B cell (primary cell): ENCODE results near the gene PACSIN1. TPM values are rescaled to one million over a fixed set of nuclear protein-coding genes. Genes with fewer than 3 reads are reported as not detected.

ENCODE experiments used
- ATAC-seq: fragments of 200-7000 bp; cut with Tn5 transposase; one replicate; pipeline ENCODE4 v1.10.0; 2021; ENCODE audit warnings: low read depth, mild to moderate bottlenecking, moderate number of reproducible peaks, moderate library complexity
- CTCF ChIA-PET: fragments of 350-600 bp; sonication (Branson Sonifier 250); formaldehyde crosslinking; loops from one replicate; lab custom pipeline; 2021; ENCODE audit warnings: antibody characterized with exemption, inconsistent platforms; lab: Charles Lee
- POLR2A ChIA-PET: fragments of 350-600 bp; sonication (Branson Sonifier 250); formaldehyde crosslinking; loops from one replicate; lab custom pipeline; 2021; ENCODE audit warnings: antibody characterized with exemption; lab: Charles Lee
- DNase-seq: peaks from one replicate; pipeline ENCODE4 v3.0.0; 2013
- H2AFZ ChIP-seq: 2 replicates; pipeline ENCODE4 v1.6.1; 2012; ENCODE audit warnings: mild to moderate bottlenecking, low read depth, low read length; ENCODE audit not compliant: insufficient read depth, poor library complexity, severe bottlenecking
- H3K27ac ChIP-seq, 2 donors: 1 replicate in 1 of 2; 2 replicates in 1 of 2; pipeline ENCODE4 v1.5.1; 2012 to 2013; ENCODE audit warnings: low read length in 2 of 2, mild to moderate bottlenecking in 2 of 2, moderate library complexity in 1 of 2
- H3K27me3 ChIP-seq, 4 experiments: fragments of 200-600 bp in 1 of 4; sonication (generic) in 1 of 4; replicated peaks in 1 of 4; 1 replicate in 2 of 4; 2 replicates in 2 of 4; pipeline versions ENCODE4 v1.6.1 to v1.7.0; 2013 to 2016; ENCODE audit warnings: low read length in 3 of 4, mild to moderate bottlenecking in 2 of 4, mixed read lengths in 1 of 4, moderate library complexity in 1 of 4; ENCODE audit not compliant: insufficient read depth in 4 of 4, control insufficient read depth in 3 of 4; ENCODE audit errors: control extremely low read depth in 1 of 4
- H3K36me3 ChIP-seq, 2 experiments: replicated peaks in 1 of 2; 1 replicate in 1 of 2; 2 replicates in 1 of 2; pipeline versions ENCODE4 v1.6.1 to v1.7.1; 2013; ENCODE audit warnings: low read length in 1 of 2; ENCODE audit not compliant: insufficient read depth in 2 of 2, control insufficient read depth in 1 of 2; ENCODE audit errors: control extremely low read depth in 1 of 2, extremely low read depth in 1 of 2
- H3K4me1 ChIP-seq, 2 donors: fragments of 200-600 bp in 1 of 2; sonication (generic) in 1 of 2; 1 replicate in 1 of 2; 2 replicates in 1 of 2; pipeline versions ENCODE4 v1.5.1 to v1.6.1; 2013 to 2017; ENCODE audit warnings: low read length in 2 of 2; ENCODE audit not compliant: control insufficient read depth in 2 of 2, insufficient read depth in 2 of 2
- H3K4me2 ChIP-seq: replicated peaks from 2 replicates; pipeline ENCODE3; 2012; ENCODE audit warnings: mild to moderate bottlenecking, low read depth, low read length; ENCODE audit not compliant: poor library complexity, severe bottlenecking
- H3K4me3 ChIP-seq, 5 experiments: fragments of 200-600 bp in 1 of 5; sonication (generic) in 1 of 5; 1 replicate in 3 of 5; 2 replicates in 2 of 5; pipeline versions ENCODE4 v1.5.1 to v1.7.0; 2011 to 2016; ENCODE audit warnings: low read length in 4 of 5, mild to moderate bottlenecking in 4 of 5, low read depth in 2 of 5, control low read depth in 1 of 5, moderate library complexity in 1 of 5; ENCODE audit not compliant: insufficient read depth in 1 of 5; ENCODE audit errors: control extremely low read depth in 1 of 5, extremely low read depth in 1 of 5
- H3K79me2 ChIP-seq: fragments of 200-600 bp; sonication (generic); one replicate; pipeline ENCODE4 v1.6.0; 2016; ENCODE audit warnings: low read length; ENCODE audit not compliant: control insufficient read depth, insufficient read depth
- H3K9ac ChIP-seq: fragments of 200-600 bp; sonication (generic); 2 replicates; pipeline ENCODE4 v1.6.1; 2017; ENCODE audit warnings: mild to moderate bottlenecking, low read length, moderate library complexity
- H3K9me3 ChIP-seq, 3 donors: one replicate each; pipeline versions ENCODE4 v1.6.1 to v1.7.1; 2013; ENCODE audit warnings: low read length in 2 of 3; ENCODE audit not compliant: control insufficient read depth in 2 of 3, insufficient read depth in 1 of 3; ENCODE audit errors: control extremely low read depth in 1 of 3
- H4K20me1 ChIP-seq: 2 replicates; pipeline ENCODE4 v1.6.0; 2012; ENCODE audit warnings: mild to moderate bottlenecking, low read length; ENCODE audit not compliant: insufficient read depth, control insufficient read depth, poor library complexity, severe bottlenecking
- H3K27ac Mint-ChIP-seq: one replicate; pipeline ENCODE4 v1.8.0; 2021; ENCODE audit warnings: mixed read lengths
- H3K27me3 Mint-ChIP-seq: one replicate; pipeline ENCODE4 v1.8.0; 2021; ENCODE audit warnings: mixed read lengths
- H3K4me1 Mint-ChIP-seq: one replicate; pipeline ENCODE4 v1.8.0; 2021; ENCODE audit warnings: mixed read lengths
- H3K4me3 Mint-ChIP-seq: one replicate; pipeline ENCODE4 v1.8.0; 2021; ENCODE audit warnings: mixed read lengths
- H3K9me3 Mint-ChIP-seq: one replicate; pipeline ENCODE4 v1.8.0; 2022; ENCODE audit warnings: mixed read lengths; ENCODE audit not compliant: insufficient read depth
- EZH2 ChIP-seq: IDR thresholded peaks from 2 replicates; pipeline ENCODE4 v1.6.1; 2012; ENCODE audit warnings: borderline replicate concordance, low read depth, mild to moderate bottlenecking, moderate library complexity, low read length; ENCODE audit not compliant: insufficient read depth, poor library complexity, severe bottlenecking
- WGBS: methylation state at CpG from one replicate; pipeline ENCODE4 v1.1.5; 2013; ENCODE audit warnings: missing lambda C conversion rate; ENCODE audit not compliant: insufficient coverage; 5-methylcytosine and 5-hydroxymethylcytosine counted together
- intact Hi-C: fragments of 100-400 bp; cut with micrococcal nuclease; formaldehyde crosslinking; loops from one replicate; pipeline ENCODE4 v1.10.0; 2022
- polyA plus RNA-seq: library from polyadenylated mRNA; depleted of rRNA; stranded (reverse); fragments of >200 nt; gene quantifications from 2 replicates; pipeline ENCODE4 v1.2.3, GENCODE V29; 2012
- total RNA-seq, 2 donors: library from RNA; stranded (reverse); fragments of 120-200 nt in 1 of 2; gene quantifications; 1 replicate in 1 of 2; 2 replicates in 1 of 2; pipeline versions ENCODE4 v1.2.3 to v1.2.4, GENCODE V29; 2013 to 2022
- TF ChIP-seq, protein P1 (sequence below): fragments of 200-600 bp; IDR thresholded peaks from one replicate; pipeline ENCODE4 v1.8.0; 2022; ENCODE audit warnings: antibody characterized with exemption, mild to moderate bottlenecking

PACSIN1 gene
- total and polyA plus RNA-seq, 2 donors (not counting 1 experiment from before 2014, with no cell fraction given) = 0.18 to 0.20 TPM

DNA sequence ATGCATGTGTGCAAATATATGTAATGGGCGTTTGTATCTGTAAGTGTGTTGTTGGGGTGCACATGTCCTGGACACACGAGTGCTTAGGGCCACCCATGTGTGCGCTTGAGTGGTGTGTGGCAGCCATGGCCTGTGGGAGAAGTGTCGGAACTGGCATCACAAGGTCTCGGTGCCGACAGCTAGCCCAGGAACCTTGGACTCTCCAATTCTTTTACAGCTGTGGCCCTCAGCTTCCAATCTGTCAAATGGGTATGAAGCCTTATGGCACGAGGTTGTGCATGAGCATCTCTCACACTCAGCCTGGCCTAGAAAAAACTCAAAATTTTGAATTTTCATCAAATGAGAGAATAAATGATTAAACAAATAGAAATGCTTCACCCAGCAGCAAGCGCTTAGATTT, 48.2 kb downstream of the PACSIN1 start:
- TF ChIP-seq EZH2 = no peak
- TF ChIP-seq, protein P1, sequence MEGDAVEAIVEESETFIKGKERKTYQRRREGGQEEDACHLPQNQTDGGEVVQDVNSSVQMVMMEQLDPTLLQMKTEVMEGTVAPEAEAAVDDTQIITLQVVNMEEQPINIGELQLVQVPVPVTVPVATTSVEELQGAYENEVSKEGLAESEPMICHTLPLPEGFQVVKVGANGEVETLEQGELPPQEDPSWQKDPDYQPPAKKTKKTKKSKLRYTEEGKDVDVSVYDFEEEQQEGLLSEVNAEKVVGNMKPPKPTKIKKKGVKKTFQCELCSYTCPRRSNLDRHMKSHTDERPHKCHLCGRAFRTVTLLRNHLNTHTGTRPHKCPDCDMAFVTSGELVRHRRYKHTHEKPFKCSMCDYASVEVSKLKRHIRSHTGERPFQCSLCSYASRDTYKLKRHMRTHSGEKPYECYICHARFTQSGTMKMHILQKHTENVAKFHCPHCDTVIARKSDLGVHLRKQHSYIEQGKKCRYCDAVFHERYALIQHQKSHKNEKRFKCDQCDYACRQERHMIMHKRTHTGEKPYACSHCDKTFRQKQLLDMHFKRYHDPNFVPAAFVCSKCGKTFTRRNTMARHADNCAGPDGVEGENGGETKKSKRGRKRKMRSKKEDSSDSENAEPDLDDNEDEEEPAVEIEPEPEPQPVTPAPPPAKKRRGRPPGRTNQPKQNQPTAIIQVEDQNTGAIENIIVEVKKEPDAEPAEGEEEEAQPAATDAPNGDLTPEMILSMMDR = no peak
- Mint-ChIP-seq H3K27me3 (peaks cover 15% of the 10 kb centered on the region), H3K27ac (no peak overlapping the region), H3K4me3 (no peak overlapping the region), H3K9me3 (peaks cover 8% of the 10 kb centered on the region), H3K4me1 (no peaks in the 10 kb centered on the region)
- Histone ChIP-seq H3K36me3 (no peaks in the 10 kb centered on the region), H3K79me2 (no peaks in the 10 kb centered on the region), H4K20me1 (no peaks in the 10 kb centered on the region), H3K4me1 (no peaks in the 10 kb centered on the region), H3K27me3 (peaks cover 0 to 10% (median 0%) of the 10 kb centered on the region in 4 experiments), H3K27ac (no peak overlapping the region), H3K9me3 (peaks cover 0 to 8% (median 5%) of the 10 kb centered on the region in 3 donors), H2AFZ (no peak overlapping the region), H3K9ac (no peak overlapping the region), H3K4me3 (no peak overlapping the region), H3K4me2 (no peak overlapping the region)
- 87% methylated on average over 4 of the region's 8 CpGs for whole genome bisulfite sequencing
- CTCF ChIA-PET = no interaction called here
- no peak for DNase-seq
- intact Hi-C loops = no loop called here
- POLR2A ChIA-PET = no interaction called here
- no peak for ATAC-seq

- H3K27ac ChIP-seq = no peak overlapping the region
- intact Hi-C loops = no loop called here
- ATAC-seq (no peak), DNase-seq (no peak)
- no peaks in the 10 kb centered on the region for H4K20me1 ChIP-seq
- Mint-ChIP-seq H3K9me3 (peaks cover 6% of the 10 kb centered on the region), H3K27ac (no peak overlapping the region), H3K4me1 (no peaks in the 10 kb centered on the region), H3K4me3 (no peak overlapping the region), H3K27me3 (peaks cover 15% of the 10 kb centered on the region)
- no peak overlapping the region for H3K9ac ChIP-seq
- no peak overlapping the region for H2AFZ ChIP-seq
- no peaks in the 10 kb centered on the region for H3K36me3 ChIP-seq
- TF ChIP-seq EZH2 = no peak
- TF ChIP-seq, protein P1 = no peak
- H3K27me3 ChIP-seq = peaks cover 0 to 10% (median 0%) of the 10 kb centered on the region in 4 experiments
- H3K4me3 ChIP-seq = no peak overlapping the region
- ChIA-PET CTCF (no interaction called here), POLR2A (no interaction called here)
- no peaks in the 10 kb centered on the region for H3K79me2 ChIP-seq
- H3K4me2 ChIP-seq = no peak overlapping the region
- H3K9me3 ChIP-seq = peaks cover 0 to 8% (median 4%) of the 10 kb centered on the region in 3 donors
- no peaks in the 10 kb centered on the region for H3K4me1 ChIP-seq
- 50% methylated on average over 33 of the region's 34 CpGs for WGBS
Observed at GRCh38 chr6:34514593-34515472, 49.0 kb downstream of the PACSIN1 start.
